HEK293T (cell line): ENCODE measurements around the gene CENPV.

Experiments
- ARNT ChIP-seq: fragments of 450-650 bp; IDR thresholded peaks from 2 replicates; pipeline ENCODE4 v1.6.1; 2017; ENCODE audit warnings: mild to moderate bottlenecking
- FOXM1 ChIP-seq: fragments of 450-650 bp; IDR thresholded peaks from 2 replicates; pipeline ENCODE4 v1.6.1; 2017; ENCODE audit warnings: mild to moderate bottlenecking, borderline replicate concordance
- SP1 ChIP-seq: fragments of 450-650 bp; IDR thresholded peaks from 2 replicates; pipeline ENCODE4 v1.6.1; 2017
- SUZ12 ChIP-seq: fragments of 450-650 bp; IDR thresholded peaks from 2 replicates; pipeline ENCODE4 v1.6.1; 2016; ENCODE audit warnings: mild to moderate bottlenecking
- ZNF384 ChIP-seq: fragments of 450-650 bp; IDR thresholded peaks from 2 replicates; pipeline ENCODE4 v1.6.1; 2016

- TF ChIP-seq ZNF384 (no peak), SUZ12 (no peak), FOXM1 (no peak), SP1 (no peak), ARNT (no peak)
Observed at GRCh38 chr17:16371742-16372141, 18.5 kb upstream of the CENPV start.
